HepG2 (cell line): ENCODE results near the gene ZNF10. TPM values are rescaled to one million over a fixed set of nuclear protein-coding genes. Genes with fewer than 3 reads are reported as not detected.

Experiments used
- ATAC-seq: fragments of 200-7000 bp; cut with Tn5 transposase; 3 replicates; pipeline ENCODE4 v1.9.1; 2020; ENCODE audit warnings: mild to moderate bottlenecking, moderate library complexity
- BruUV-seq: library from RNA; stranded (reverse); fragments of 400-500 nt; replicated peaks from 2 replicates; lab custom pipeline; 2021; lab: Mats Ljungman, UMichigan
- CTCF ChIA-PET: fragments of 300-600 bp; formaldehyde crosslinking; extraction: SDS; loops from one replicate; lab custom pipeline; 2021; ENCODE audit warnings: low total read pairs, inconsistent platforms, low intra/inter-chr PET ratio; lab: Yijun Ruan, JAX
- POLR2A ChIA-PET: fragments of 350-600 bp; sonication (Branson Sonifier 250); formaldehyde crosslinking; loops from one replicate; lab custom pipeline; 2020; ENCODE audit warnings: antibody characterized with exemption, inconsistent platforms; lab: Yijun Ruan, JAX
- DNase-seq: peaks from one replicate; pipeline ENCODE4 v3.0.0-alpha.2; 2015; ENCODE audit warnings: low spot score
- FAIRE-seq: peaks from 3 replicates; lab custom pipeline; 2011; peaks lifted over from hg19 to GRCh38; lab: Jason Lieb, UNC
- H2AFZ ChIP-seq: one replicate; pipeline ENCODE4 v1.6.1; 2011; ENCODE audit warnings: low read length, inconsistent platforms
- H3K27ac ChIP-seq: fragments of 300-600 bp; 3 replicates; pipeline ENCODE4 v1.8.0; 2011; ENCODE audit warnings: mixed run types, mild to moderate bottlenecking, mixed read lengths, low read length, inconsistent platforms; ENCODE audit not compliant: insufficient read depth; ENCODE audit errors: extremely low read length
- H3K27me3 ChIP-seq, 2 experiments: fragments of 200-600 bp in 1 of 2; 2 replicates in 1 of 2; 3 replicates in 1 of 2; pipeline versions ENCODE4 v1.6.0 to v1.8.0; 2011; ENCODE audit warnings: low read length in 2 of 2, mild to moderate bottlenecking in 2 of 2, moderate library complexity in 2 of 2, inconsistent platforms in 1 of 2; ENCODE audit not compliant: insufficient read depth in 2 of 2, control insufficient read depth in 1 of 2
- H3K36me3 ChIP-seq, 2 experiments: fragments of 200-600 bp in 1 of 2; replicated peaks in 1 of 2; 2 replicates in 1 of 2; 3 replicates in 1 of 2; pipeline versions ENCODE4 v1.5.1 to v1.8.0; 2011; ENCODE audit warnings: low read length in 2 of 2, inconsistent platforms in 1 of 2; ENCODE audit not compliant: insufficient read depth in 2 of 2, control insufficient read depth in 1 of 2
- H3K4me1 ChIP-seq: 2 replicates; pipeline ENCODE4 v1.5.1; 2012; ENCODE audit warnings: low read length, inconsistent platforms; ENCODE audit not compliant: insufficient read depth
- H3K4me2 ChIP-seq: 2 replicates; pipeline ENCODE4 v1.6.0; 2011; ENCODE audit warnings: low read depth, low read length, inconsistent platforms
- H3K4me3 ChIP-seq, 3 experiments: fragments of 200-600 bp in 1 of 3; sonication (generic), shearing (Covaris generic) in 1 of 3; replicated peaks in 1 of 3; 2 replicates each; pipeline ENCODE4 v1.5.1; 2011 to 2016; ENCODE audit warnings: low read length in 3 of 3, inconsistent platforms in 2 of 3, low read depth in 2 of 3, mild to moderate bottlenecking in 2 of 3, control low read depth in 1 of 3, mixed read lengths in 1 of 3; ENCODE audit not compliant: insufficient read depth in 1 of 3
- H3K79me2 ChIP-seq: one replicate; pipeline ENCODE4 v1.6.1; 2011; ENCODE audit warnings: low read length, inconsistent platforms; ENCODE audit not compliant: insufficient read depth
- H3K9ac ChIP-seq: 2 replicates; pipeline ENCODE4 v1.6.0; 2011; ENCODE audit warnings: mild to moderate bottlenecking, low read depth, low read length, inconsistent platforms; ENCODE audit not compliant: insufficient read depth
- H3K9me3 ChIP-seq: 2 replicates; pipeline ENCODE4 v1.5.1; 2012; ENCODE audit warnings: mild to moderate bottlenecking, low read length
- H4K20me1 ChIP-seq: 2 replicates; pipeline ENCODE4 v1.6.0; 2011; ENCODE audit warnings: inconsistent platforms, mild to moderate bottlenecking, low read length, moderate library complexity; ENCODE audit not compliant: insufficient read depth
- ARNT2 ChIP-seq: sonication (generic); formaldehyde crosslinking; IDR thresholded peaks from 2 replicates; pipeline ENCODE4 v1.8.0; 2022; ENCODE audit warnings: mild to moderate bottlenecking, low read depth, missing genetic modification reagents, moderate library complexity
- MAFF ChIP-seq: IDR thresholded peaks from 2 replicates; pipeline ENCODE4 v1.6.1; 2011; ENCODE audit warnings: low read depth, low read length, improper control_type of control experiment
- SMARCC2 ChIP-seq: fragments of 450-650 bp; IDR thresholded peaks from 2 replicates; pipeline ENCODE4 v1.6.1; 2017; ENCODE audit warnings: antibody characterized with exemption, mild to moderate bottlenecking
- ZNF224 ChIP-seq: sonication (generic); formaldehyde crosslinking; IDR thresholded peaks from 2 replicates; pipeline ENCODE4 v1.5.0; 2020; ENCODE audit warnings: mild to moderate bottlenecking, missing genetic modification reagents
- ZNF547 ChIP-seq: sonication (generic); formaldehyde crosslinking; IDR thresholded peaks from 2 replicates; pipeline ENCODE4 v1.5.1; 2020; ENCODE audit warnings: mild to moderate bottlenecking, missing genetic modification reagents
- WGBS: methylation state at CpG from one replicate; pipeline ENCODE4 v1.1.6; 2017; ENCODE audit warnings: low lambda C conversion rate; 5-methylcytosine and 5-hydroxymethylcytosine counted together
- in situ Hi-C: cut with HindIII; loops from 2 replicates; pipeline ENCODE4 v1.10.0; 2017; ENCODE audit warnings: low pct_unique_long_range_greater_than_20kb; ENCODE audit not compliant: extremely low pct_ligation_motif_present
- intact Hi-C: fragments of 100-400 bp; cut with micrococcal nuclease; formaldehyde crosslinking; loops from one replicate; pipeline ENCODE4 v1.10.0; 2022; ENCODE audit not compliant: unreplicated experiment
- polyA plus RNA-seq, 8 experiments: library from polyadenylated mRNA; depleted of rRNA in 3 of 8; stranded (reverse) in 7 of 8; unstranded in 1 of 8; fragments of >200 nt; fragmentation: Illumina TruSeq in 4 of 8; extraction: Trizol in 4 of 8; gene quantifications; 2 replicates each; pipeline versions ENCODE4 v1.2.1 to v1.2.3, GENCODE V29; 2011 to 2016; ENCODE audit warnings: low read depth in 4 of 8, missing spikeins in 1 of 8, mixed read lengths in 1 of 8; ENCODE audit not compliant: insufficient read depth in 1 of 8
- total RNA-seq, 5 experiments: library from RNA; depleted of rRNA; stranded (reverse); fragments of >200 nt; fragmentation: Illumina TruSeq; extraction: Trizol; gene quantifications; 2 replicates each; pipeline ENCODE4 v1.2.3, GENCODE V29; 2016; ENCODE audit warnings: low read depth in 1 of 5
- TF ChIP-seq, protein P1 (sequence below): sonication (generic); formaldehyde crosslinking; IDR thresholded peaks from 2 replicates; pipeline ENCODE4 v1.4.0; 2020; ENCODE audit warnings: mild to moderate bottlenecking, missing genetic modification reagents, borderline replicate concordance

ZNF10 gene
- total and polyA plus RNA-seq, 2 of the 13 experiments (the other 11 are each of a cell fraction or from before 2014, with no cell fraction given): 2.9 to 6.5 TPM

DNA sequence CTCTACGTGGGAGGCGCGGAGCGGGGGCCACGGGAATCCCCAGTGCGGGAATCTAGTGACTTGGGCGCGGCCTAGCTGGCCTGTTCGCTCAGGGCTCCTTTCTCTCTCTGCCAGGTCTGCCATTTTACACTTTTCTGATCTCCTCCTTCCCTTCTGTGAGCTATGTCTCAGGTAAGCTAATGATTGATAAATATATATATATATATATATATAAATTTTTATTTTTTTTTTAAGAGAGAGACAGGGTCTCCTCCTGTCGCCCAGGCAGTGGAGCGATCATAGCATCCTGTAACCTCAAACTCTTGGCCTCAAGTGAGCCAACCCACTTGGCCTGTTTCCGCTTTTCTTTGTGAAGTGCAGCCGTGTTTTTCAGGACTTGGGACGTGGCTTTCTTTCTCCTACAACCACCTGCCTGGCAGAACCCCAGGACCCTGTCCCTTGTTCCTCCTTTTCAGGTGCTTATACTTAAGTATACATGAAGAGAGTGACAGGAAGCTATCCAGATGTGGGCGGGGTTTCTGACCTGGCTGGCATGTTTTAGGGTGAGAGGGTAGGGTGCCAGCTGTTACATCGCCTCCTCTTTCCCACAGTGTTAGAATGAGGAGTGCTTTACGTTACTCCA lies 49.2 kb upstream of the ZNF10 start (continued):
- TF ChIP-seq ARNT2 (CRISPR knock-in tag) (0 out of 2 replicates have a peak, but pooled peaks have one; percentile 2), ZNF547 (CRISPR knock-in tag) (0 out of 2 replicates have a peak, but pooled peaks have one; percentile 0)
- TF ChIP-seq, protein P1, sequence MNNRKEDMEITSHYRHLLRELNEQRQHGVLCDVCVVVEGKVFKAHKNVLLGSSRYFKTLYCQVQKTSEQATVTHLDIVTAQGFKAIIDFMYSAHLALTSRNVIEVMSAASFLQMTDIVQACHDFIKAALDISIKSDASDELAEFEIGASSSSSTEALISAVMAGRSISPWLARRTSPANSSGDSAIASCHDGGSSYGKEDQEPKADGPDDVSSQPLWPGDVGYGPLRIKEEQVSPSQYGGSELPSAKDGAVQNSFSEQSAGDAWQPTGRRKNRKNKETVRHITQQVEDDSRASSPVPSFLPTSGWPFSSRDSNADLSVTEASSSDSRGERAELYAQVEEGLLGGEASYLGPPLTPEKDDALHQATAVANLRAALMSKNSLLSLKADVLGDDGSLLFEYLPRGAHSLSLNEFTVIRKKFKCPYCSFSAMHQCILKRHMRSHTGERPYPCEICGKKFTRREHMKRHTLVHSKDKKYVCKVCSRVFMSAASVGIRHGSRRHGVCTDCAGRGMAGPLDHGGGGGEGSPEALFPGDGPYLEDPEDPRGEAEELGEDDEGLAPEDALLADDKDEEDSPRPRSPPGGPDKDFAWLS (CRISPR knock-in tag): no peak

- ATAC-seq (no peak), DNase-seq (no peak), FAIRE-seq (no peak)
- Histone ChIP-seq H3K9me3 (peaks cover 75% of the 10 kb centered on the region), H3K27ac (no peak overlapping the region), H4K20me1 (no peaks in the 10 kb centered on the region), H3K79me2 (peaks cover 12% of the 10 kb centered on the region), H3K9ac (no peak overlapping the region), H3K36me3 (peaks cover 6 to 40% of the 10 kb centered on the region in 2 experiments), H2AFZ (no peak overlapping the region), H3K4me3 (no peak overlapping the region), H3K27me3 (no peaks in the 10 kb centered on the region), H3K4me2 (no peak overlapping the region), H3K4me1 (peaks cover 14% of the 10 kb centered on the region)
- BruUV-seq: no TSS peak
- intact Hi-C loops (no loop called here), in situ Hi-C loops (no loop called here)
- ChIA-PET CTCF (no interaction called here), POLR2A (no interaction called here)
- TF ChIP-seq MAFF (no peak), ZNF224 (CRISPR knock-in tag) (no peak), SMARCC2 (no peak)
- WGBS: 95% methylated on average over 6 of the region's 6 CpGs
These were observed 47.1 kb upstream of the ZNF10 start for GRCh38 chr12:133083345-133083744.
